ENCODE results near the gene IFI6.
"Not testable (repeated sequence)": the region's sequence is repeated elsewhere in the genome, so short reads cannot be mapped to it uniquely, and the experiment has no call there.

IFI6 gene
- total RNA-seq: 64.5 to 548 (median 102) reads per million in 17 experiments

DNA sequence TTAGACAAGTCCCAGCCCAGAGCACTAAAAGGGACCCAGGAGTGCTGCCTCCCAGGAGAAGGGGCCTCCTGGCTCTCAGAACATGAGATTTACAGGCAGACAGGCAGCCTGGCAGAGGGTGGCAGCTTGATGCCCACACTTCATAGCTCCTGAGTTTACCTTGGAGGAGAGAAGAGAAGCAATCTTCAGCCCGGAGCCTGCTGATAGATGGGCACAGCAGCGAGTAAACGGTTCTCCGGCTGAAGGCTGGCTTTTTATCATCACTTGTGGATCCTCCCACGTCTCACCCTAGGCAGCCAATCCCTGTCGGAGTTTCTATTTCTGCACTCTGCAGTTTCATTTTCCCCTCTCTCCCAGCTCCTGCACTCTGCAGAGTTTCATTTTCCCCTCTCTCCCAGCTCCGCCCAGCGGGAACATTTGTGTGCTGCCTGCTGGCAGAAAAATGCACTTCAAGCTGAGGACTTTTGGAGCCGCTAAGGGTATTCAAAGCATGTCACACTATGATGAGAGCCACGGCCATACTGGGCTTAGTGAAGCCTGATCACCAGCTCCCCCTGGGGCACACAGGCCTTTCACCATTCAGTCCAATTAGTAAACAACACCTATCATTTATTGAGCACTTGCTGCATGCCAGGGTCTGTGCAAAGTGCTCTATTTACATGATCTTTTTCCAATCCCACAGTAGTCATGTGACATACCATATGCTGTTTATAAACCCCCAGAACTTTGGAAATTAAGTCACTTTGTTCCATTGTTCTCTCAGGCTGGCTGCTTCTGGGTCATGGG lies at the start of gene IFI6:
IFI6 (minus strand) TSS at position 229 of the 786 bp plus-strand sequence. CDS start 2,878 bp downstream, outside the sequence.
- DNase-seq: peak; percentile 92 to 97 (median 95)

- peak in 1 of 4 experiments; percentile 4 for DNase-seq
These were observed 47.6 kb upstream of the IFI6 start for GRCh38 chr1:27719286-27720251.

DNA sequence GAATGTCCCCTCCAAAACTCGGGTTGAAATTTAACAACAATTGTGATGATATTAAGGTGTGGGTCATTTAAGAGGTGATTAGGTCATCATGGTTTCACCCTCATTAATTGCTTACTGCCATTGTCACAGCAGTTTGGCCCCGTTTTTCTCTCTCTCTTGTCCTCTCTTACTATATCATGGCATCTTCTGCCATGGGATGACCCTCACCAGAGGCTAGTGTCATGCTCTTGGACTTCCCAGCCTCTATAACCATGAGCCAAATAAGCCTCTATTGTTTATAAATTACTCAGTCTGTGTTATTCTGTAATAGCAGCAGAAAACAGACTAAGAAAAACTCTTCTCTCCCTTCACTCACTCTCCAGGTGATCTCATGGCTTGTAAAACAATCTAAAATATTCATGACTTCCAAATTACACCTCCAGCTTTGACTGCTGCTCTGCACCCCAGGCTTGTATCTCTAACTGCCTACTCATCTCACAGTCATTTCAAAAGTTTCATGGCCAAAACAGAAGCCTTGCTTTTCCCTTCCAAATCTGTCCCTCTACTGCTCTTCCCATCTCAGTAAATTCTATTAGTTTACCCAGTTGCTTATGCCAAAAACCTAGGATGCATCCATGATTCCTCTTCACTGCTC lies 44.4 kb upstream of the IFI6 start:
- no peak for DNase-seq

GRCh38 chr1:27713869-27714513 lies 42.0 kb upstream of the IFI6 start:
- DNase-seq: no peak

DNA sequence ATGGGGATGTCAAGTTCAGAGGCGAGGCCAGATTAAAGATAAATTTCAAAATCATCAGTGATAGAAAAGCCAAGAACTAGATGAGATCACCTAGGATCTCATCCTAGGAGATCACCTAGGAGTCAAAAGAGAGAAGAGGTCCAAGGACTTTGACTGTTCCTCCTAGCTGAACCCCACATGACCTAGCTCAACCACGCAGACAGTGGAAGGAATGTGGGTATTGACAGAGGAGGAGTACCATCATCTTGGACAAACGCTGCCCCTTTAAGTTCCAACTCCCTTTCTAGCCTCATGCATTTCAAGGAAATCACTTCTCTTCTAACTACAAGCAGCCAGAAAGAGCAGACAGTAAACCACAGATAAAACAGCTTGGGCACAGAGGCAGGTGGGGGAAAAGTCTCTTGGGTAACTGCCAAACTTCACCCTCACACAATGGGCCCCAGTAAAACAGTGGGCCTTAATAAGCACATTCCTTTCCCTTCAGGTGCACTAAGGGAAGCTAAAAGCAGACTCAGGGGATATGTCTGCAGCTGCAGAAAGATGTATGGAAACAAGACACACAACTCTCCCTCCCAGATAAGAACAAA lies 41.2 kb upstream of the IFI6 start:
- no peak for DNase-seq

GRCh38 chr1:27710574-27710973 lies 38.6 kb upstream of the IFI6 start:
- DNase-seq: no peak

DNA sequence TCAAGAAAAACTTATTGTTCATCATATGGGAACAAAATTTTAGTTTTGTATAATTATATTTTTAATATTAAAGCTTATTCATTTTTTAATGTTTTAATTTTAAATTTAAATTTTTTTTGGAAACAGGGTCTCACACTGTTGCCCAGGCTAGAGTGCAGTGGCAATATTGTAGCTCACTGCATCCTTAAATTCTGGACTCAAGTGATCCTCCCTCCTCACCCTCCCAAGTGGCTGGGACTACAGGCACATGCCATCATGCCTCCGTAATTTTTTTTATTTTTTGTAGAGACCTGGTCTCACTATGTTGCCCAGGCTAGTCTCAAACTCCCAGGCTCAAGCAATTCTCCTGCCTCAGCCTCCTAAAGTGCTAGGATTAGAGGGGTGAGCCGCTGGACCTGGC lies 33.6 kb upstream of the IFI6 start:
- DNase-seq: no peak

GRCh38 chr1:27704958-27705357 lies 33.0 kb upstream of the IFI6 start:
- no peak for DNase-seq

- DNase-seq: not testable (repeated sequence)
These were observed 24.8 kb upstream of the IFI6 start for GRCh38 chr1:27696835-27697234.

GRCh38 chr1:27690183-27690582 lies 18.2 kb upstream of the IFI6 start:
- peak in 3 of 4 experiments; percentile 8 to 20 (median 19) for DNase-seq

DNA sequence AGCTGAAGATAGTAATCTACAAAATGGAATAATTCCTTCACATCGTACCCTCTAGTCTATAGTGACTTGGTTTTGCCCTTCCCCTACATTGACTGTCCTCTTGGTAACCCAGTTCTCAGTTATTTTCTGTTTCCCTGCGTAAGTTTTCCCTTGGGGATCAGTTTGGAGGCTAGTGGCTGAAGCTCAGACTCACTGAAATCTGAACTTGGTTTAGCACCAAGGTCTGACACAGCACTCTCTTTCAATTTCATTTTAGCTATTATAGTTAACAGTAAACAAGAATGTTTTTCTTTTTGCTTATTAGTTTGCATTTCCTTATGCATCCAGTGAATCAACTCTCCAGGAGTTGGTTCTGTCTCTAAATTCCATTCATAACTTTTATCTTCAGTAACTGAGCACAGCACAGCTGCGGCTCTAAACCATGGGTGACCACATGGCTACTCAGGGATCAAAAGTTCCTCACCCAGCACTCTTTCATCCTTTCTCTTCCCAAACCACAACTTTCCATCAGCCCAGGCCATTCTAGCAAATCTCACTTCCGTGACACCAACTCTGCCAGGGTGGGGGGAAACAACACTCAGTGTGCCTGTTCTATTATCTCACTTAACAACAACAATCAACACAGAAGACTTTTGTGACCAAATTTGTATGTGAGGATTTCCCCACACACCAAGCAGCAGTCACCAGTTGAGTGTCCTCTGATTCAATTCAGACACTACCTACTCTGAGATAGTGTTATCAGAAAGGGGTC lies 17.6 kb upstream of the IFI6 start:
- no peak for DNase-seq

GRCh38 chr1:27687906-27688305 lies 15.9 kb upstream of the IFI6 start:
- no peak for DNase-seq

DNA sequence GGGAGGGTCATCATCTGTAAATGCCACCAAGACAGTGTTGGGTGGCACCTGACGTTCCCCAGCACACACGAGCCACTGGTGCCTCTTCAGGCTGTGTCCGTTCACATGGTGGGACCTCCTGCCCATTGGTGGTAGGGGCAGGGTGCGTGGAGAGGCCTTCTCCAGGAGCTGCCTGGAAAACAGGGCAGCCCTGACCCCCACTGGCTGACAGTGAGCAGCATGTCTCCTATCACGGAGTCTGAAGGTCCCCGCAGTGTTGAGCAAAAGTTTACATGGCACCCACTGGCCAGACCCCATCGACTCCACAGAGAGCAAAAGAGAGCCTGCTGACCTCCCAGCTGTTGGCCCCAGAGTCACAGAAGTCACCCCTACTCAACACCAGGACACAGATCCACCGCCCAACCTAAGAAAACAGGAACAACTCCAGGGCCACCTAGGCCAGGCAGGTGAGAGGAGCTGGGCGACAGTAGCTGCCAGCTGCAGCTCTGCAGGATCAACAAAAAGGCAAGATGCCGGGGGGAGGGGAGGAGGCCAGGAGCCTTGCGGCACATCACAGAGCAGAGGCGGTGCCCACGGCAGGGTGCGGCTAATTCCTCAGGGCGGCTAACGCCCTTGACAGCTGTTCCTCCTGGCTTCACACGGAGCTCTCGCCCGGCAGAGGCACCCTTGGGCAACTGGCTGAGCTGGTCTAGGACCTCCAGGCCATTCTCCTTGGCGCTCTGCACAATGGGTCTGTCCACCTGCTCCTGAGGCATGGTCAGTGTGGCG lies 14.4 kb upstream of the IFI6 start:
- DNase-seq: no peak

DNA sequence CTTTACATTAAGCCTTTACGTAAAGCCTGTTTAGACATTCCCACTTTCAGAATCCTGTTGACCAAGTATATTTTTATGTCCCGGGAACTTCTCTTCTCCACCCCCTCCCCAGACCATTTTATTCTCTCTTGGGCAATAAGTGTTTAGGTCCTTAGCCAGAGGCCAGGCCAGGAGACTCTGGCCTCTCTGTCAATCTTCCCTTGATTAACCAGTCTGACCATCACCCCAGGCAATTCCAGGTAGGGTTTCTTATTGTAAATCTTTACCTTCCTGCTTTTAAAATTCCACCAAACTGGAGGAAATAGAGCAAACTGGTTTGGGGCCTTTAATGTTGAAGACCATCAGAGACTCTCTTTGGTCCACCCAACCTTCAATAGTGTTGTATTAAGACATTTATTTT lies 12.2 kb upstream of the IFI6 start:
- no peak for DNase-seq

GRCh38 chr1:27682351-27682944 lies 10.5 kb upstream of the IFI6 start:
- peak in 2 of 4 experiments; percentile 24 to 35 for DNase-seq

GRCh38 chr1:27681580-27681979 lies 9.6 kb upstream of the IFI6 start:
- not testable (repeated sequence) for DNase-seq

DNA sequence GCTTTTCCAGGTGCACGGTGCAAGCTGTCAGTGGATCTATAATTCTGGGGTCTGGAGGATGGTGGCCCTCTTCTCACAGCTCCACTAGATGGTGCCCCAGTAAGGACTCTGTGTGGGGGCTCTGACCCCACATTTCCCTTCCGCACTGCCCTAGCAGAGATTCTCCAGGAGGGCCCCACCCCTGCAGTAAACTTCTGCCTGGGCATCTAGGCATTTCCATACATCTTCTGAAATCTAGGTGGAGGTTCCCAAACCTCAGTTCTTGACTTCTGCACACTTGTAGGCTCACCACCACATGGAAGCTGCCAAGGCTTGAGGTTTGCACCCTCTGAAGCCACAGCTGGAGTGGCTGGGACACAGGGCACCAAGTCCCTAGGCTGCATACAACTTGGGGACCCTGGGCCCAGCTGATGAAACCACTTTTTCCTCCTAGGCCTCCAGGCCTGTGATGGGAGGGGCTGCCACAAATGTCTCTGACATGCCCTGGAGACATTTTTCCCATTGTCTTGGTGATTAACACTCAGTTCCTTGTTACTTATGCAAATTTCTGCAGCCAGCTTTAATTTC lies 8.3 kb upstream of the IFI6 start:
- DNase-seq: not testable (repeated sequence)

GRCh38 chr1:27678747-27679146 lies 6.8 kb upstream of the IFI6 start:
- no peak for DNase-seq

- DNase-seq: no peak
These were observed 4.4 kb upstream of the IFI6 start for GRCh38 chr1:27676410-27676809.

DNA sequence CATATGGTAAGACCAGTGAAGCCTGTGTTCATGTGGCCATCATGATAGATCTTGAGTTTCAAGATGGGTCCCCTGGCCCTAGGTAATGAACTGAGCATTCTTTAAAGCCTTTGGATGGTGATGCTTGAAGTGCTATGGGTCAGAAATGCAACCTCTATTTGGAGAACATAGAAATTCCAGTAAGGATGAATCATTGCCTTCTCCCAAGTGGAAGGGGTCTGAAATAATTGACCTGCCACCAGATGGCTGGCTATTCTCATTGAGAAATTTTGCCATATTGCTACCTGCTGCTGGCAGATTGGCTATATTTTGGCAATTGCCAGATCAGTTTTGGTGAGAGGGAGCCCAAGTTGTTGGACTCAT lies 739 bp upstream of the IFI6 start:
- DNase-seq: no peak
